Keratinocyte (primary cell): ENCODE measurements around the gene PHOSPHO1.

Experiments
- CTCF ChIP-seq, 3 experiments: IDR thresholded peaks in 1 of 3; conservative IDR thresholded peaks in 1 of 3; optimal IDR thresholded peaks in 1 of 3; 2 replicates in 2 of 3; 3 replicates in 1 of 3; pipeline versions ENCODE3 to v1.5.1; 2011; ENCODE audit warnings: low read length in 3 of 3, mild to moderate bottlenecking in 3 of 3, moderate library complexity in 2 of 3, control low read depth in 1 of 3, inconsistent platforms in 1 of 3; ENCODE audit not compliant: insufficient read depth in 2 of 3; ENCODE audit errors: extremely low read depth in 1 of 3
- EZH2 ChIP-seq: IDR thresholded peaks from one replicate; pipeline ENCODE4 v1.6.1; 2012; ENCODE audit warnings: inconsistent platforms, mild to moderate bottlenecking, low read length, moderate library complexity

GRCh38 chr17:49180998-49181635 lies 49.5 kb downstream of the PHOSPHO1 start:
- TF ChIP-seq CTCF (optimal IDR thresholded peaks at IDR 0.05 in 1 of 3, IDR thresholded peaks at IDR 0.05 in 1 of 3, conservative IDR thresholded peaks at IDR 0.05 in 1 of 3; ENCODE audit: extremely low read depth in 1 of 3, insufficient read depth in 2 of 3, low read length in 3 of 3) (no peak), EZH2 (no peak)
